ENCODE data around the gene GLB1L3. TPM values are rescaled to one million over a fixed set of nuclear protein-coding genes. Genes with fewer than 3 reads are reported as not detected.

The GLB1L3 gene
- polyA plus RNA-seq, 1 donor (not counting 4 experiments of a cell fraction or from before 2014, with no cell fraction given) = 3.0 TPM

DNA sequence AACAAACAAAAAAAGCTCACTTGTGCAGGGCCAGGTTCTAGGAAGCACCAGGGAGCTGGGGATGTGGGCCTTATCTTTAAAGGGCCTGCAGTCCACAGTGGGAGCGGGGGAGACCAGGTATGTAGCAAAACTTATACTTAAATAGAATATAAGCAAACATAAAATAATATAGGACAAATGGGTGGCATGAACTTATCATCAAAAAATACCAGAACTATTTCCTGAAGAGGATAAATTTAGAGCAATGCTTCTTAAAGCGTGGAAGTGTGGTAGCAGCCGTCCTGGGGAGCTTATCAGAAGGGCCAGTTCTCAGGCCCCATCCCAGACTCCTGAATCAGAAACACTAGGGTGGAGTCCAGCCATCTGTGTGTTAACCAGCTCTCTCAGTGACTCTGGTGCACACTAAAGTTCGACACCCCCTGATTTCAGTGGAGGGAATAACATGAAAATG, 42.4 kb upstream of the GLB1L3 start:
- H3K79me2 ChIP-seq (ENCODE audit: control insufficient read depth, insufficient read depth, low read length) = peaks cover 47% of the 10 kb centered on the region
- no peak overlapping the region for H3K9ac ChIP-seq (ENCODE audit: control insufficient read depth, extremely low read depth, insufficient read depth, low read length)
- H4K20me1 ChIP-seq (ENCODE audit: control insufficient read depth, extremely low read depth, insufficient read depth, low read length) = no peaks in the 10 kb centered on the region
- H3K36me3 ChIP-seq (ENCODE audit: control insufficient read depth in 2 of 2, extremely low read depth in 1 of 2, insufficient read depth in 2 of 2, low read length in 2 of 2) = peaks cover 6 to 17% of the 10 kb centered on the region in 2 experiments
- no peak overlapping the region for H2AFZ ChIP-seq (ENCODE audit: control insufficient read depth, low read length)
- no peak overlapping the region for H3K4me3 ChIP-seq (ENCODE audit: control insufficient read depth in 2 of 3, extremely low read depth in 1 of 3, insufficient read depth in 2 of 3, low read depth in 1 of 3, low read length in 3 of 3)
- DNase-seq (ENCODE audit: low read depth, low spot score) = no peak
- no peaks in the 10 kb centered on the region for H3K4me1 ChIP-seq (ENCODE audit: control insufficient read depth, extremely low read depth, insufficient read depth, low read length)
- H3K9me3 ChIP-seq (ENCODE audit: control insufficient read depth, low read depth, low read length) = no peaks in the 10 kb centered on the region
- dilution Hi-C loops (cut with MboI; ENCODE audit: extremely low pct_ligation_motif_present, low sequenced_read_pairs) = no loop called here
- H3K27me3 ChIP-seq (ENCODE audit: control insufficient read depth, extremely low read depth, insufficient read depth, low read length) = no peaks in the 10 kb centered on the region
- H3K4me2 ChIP-seq (ENCODE audit: control insufficient read depth, extremely low read depth, insufficient read depth, low read depth, low read length) = no peak overlapping the region
- no peaks in the 10 kb centered on the region for H3K9me1 ChIP-seq (ENCODE audit: control insufficient read depth, extremely low read depth, insufficient read depth, low read length)
- FAIRE-seq = no peak
- TF ChIP-seq EZH2 (IDR thresholded peaks at IDR 0.05; ENCODE audit: low read length) = no peak
- TF ChIP-seq, protein P1, sequence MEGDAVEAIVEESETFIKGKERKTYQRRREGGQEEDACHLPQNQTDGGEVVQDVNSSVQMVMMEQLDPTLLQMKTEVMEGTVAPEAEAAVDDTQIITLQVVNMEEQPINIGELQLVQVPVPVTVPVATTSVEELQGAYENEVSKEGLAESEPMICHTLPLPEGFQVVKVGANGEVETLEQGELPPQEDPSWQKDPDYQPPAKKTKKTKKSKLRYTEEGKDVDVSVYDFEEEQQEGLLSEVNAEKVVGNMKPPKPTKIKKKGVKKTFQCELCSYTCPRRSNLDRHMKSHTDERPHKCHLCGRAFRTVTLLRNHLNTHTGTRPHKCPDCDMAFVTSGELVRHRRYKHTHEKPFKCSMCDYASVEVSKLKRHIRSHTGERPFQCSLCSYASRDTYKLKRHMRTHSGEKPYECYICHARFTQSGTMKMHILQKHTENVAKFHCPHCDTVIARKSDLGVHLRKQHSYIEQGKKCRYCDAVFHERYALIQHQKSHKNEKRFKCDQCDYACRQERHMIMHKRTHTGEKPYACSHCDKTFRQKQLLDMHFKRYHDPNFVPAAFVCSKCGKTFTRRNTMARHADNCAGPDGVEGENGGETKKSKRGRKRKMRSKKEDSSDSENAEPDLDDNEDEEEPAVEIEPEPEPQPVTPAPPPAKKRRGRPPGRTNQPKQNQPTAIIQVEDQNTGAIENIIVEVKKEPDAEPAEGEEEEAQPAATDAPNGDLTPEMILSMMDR (optimal IDR thresholded peaks at IDR 0.05 in 1 of 3, IDR thresholded peaks at IDR 0.05 in 1 of 3, conservative IDR thresholded peaks at IDR 0.05 in 1 of 3; ENCODE audit: extremely low read depth in 1 of 3, insufficient read depth in 2 of 3, low read length in 3 of 3) = no peak
- H3K27ac ChIP-seq (ENCODE audit: control insufficient read depth, insufficient read depth, low read length) = no peak overlapping the region

DNA sequence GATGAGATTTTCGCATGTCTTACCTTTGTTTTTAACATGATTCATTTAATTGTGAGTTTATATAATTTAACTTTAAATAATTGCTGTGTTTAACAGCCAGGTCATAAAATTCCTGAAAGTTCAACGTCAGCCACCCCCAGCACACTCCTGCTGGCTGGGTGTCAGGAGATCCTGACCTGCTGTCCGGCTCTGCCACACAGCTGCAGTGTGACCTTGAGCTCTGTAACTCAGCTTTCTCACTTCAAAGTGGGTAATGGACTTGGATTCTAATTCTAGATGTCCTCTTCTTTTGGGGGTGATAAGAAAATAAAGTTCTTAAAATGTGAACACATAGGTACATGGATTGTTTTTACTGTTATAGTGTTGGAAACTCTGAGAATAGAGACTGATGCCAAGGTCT, 40.8 kb upstream of the GLB1L3 start:
- Histone ChIP-seq H3K36me3 (ENCODE audit: control insufficient read depth in 2 of 2, extremely low read depth in 1 of 2, insufficient read depth in 2 of 2, low read length in 2 of 2) (peaks cover 7 to 25% of the 10 kb centered on the region in 2 experiments), H3K27me3 (ENCODE audit: control insufficient read depth, extremely low read depth, insufficient read depth, low read length) (no peaks in the 10 kb centered on the region), H3K79me2 (ENCODE audit: control insufficient read depth, insufficient read depth, low read length) (peaks cover 32% of the 10 kb centered on the region), H4K20me1 (ENCODE audit: control insufficient read depth, extremely low read depth, insufficient read depth, low read length) (no peaks in the 10 kb centered on the region), H3K9me1 (ENCODE audit: control insufficient read depth, extremely low read depth, insufficient read depth, low read length) (no peaks in the 10 kb centered on the region), H3K9me3 (ENCODE audit: control insufficient read depth, low read depth, low read length) (no peaks in the 10 kb centered on the region), H2AFZ (ENCODE audit: control insufficient read depth, low read length) (no peak overlapping the region), H3K9ac (ENCODE audit: control insufficient read depth, extremely low read depth, insufficient read depth, low read length) (no peak overlapping the region), H3K4me3 (ENCODE audit: control insufficient read depth in 2 of 3, extremely low read depth in 1 of 3, insufficient read depth in 2 of 3, low read depth in 1 of 3, low read length in 3 of 3) (no peak overlapping the region), H3K4me2 (ENCODE audit: control insufficient read depth, extremely low read depth, insufficient read depth, low read depth, low read length) (no peak overlapping the region), H3K27ac (ENCODE audit: control insufficient read depth, insufficient read depth, low read length) (no peak overlapping the region), H3K4me1 (ENCODE audit: control insufficient read depth, extremely low read depth, insufficient read depth, low read length) (no peaks in the 10 kb centered on the region)
- dilution Hi-C loops (cut with MboI; ENCODE audit: extremely low pct_ligation_motif_present, low sequenced_read_pairs) = no loop called here
- no peak for DNase-seq (ENCODE audit: low read depth, low spot score)
- no peak for FAIRE-seq
- no peak for TF ChIP-seq EZH2 (IDR thresholded peaks at IDR 0.05; ENCODE audit: low read length)
- TF ChIP-seq, protein P1 (optimal IDR thresholded peaks at IDR 0.05 in 1 of 3, IDR thresholded peaks at IDR 0.05 in 1 of 3, conservative IDR thresholded peaks at IDR 0.05 in 1 of 3; ENCODE audit: extremely low read depth in 1 of 3, insufficient read depth in 2 of 3, low read length in 3 of 3) = no peak

All from keratinocyte (primary cell).